ENCODE measurements around the gene SUN5. TPM values are rescaled to one million over a fixed set of nuclear protein-coding genes. Genes with fewer than 3 reads are reported as not detected.
A peak's percentile ranks its signal among the peaks of the same experiment; 100 is the strongest.

SUN5 gene
- total and polyA plus RNA-seq, 7 experiments from 2014 or later, result not detected

- peak overlapping the region; percentile 46 for H3K4me3 ChIP-seq (ENCODE audit: low read length)
- ChIA-PET POLR2A (interaction anchor here (0.6 to 10.2 kb wide), 9 partner anchors 10 to 85 kb away, joined by 3 to 61 read pairs (median 11); no protein-coding TSS in a partner anchor), CTCF (interaction anchor here (0.5 to 5.2 kb wide), 5 partner anchors 13 to 723 kb away, joined by 3 to 25 read pairs (median 4); partner anchors contain the start of gene SUN5)
- Mint-ChIP-seq H3K27me3 (no peaks in the 10 kb centered on the region), H3K9me3 (peaks cover 0 to 2% (median 0%) of the 10 kb centered on the region in 11 donors), H3K4me1 (peaks cover 20 to 87% (median 64%) of the 10 kb centered on the region in 7 donors), H3K36me3 (peaks cover 0 to 2% (median 0%) of the 10 kb centered on the region in 5 donors), H3K27ac (peak overlapping the region in 3 of 9 donors; percentile 90 to 98 (median 94)), H3K4me3 (peak overlapping the region in 7 of 10 donors; percentile 50 to 82 (median 74))
- H3K27me3 ChIP-seq (ENCODE audit: control insufficient read depth in 2 of 2, insufficient read depth in 2 of 2, low read length in 2 of 2), result no peaks in the 10 kb centered on the region
- ATAC-seq (peak; percentile 68), DNase-seq (peak in 7 of 9 donors; percentile 58 to 81 (median 73))
- H3K9me3 ChIP-seq (ENCODE audit: control insufficient read depth in 2 of 3, low read length in 3 of 3), result no peaks in the 10 kb centered on the region
- intact Hi-C loops (cut with micrococcal nuclease), result loop anchor here in 1 of 2 donors (1.0 kb wide), 1 partner anchor 21 kb away; no protein-coding TSS in a partner anchor
- no peaks in the 10 kb centered on the region for H3K36me3 ChIP-seq (ENCODE audit: control insufficient read depth in 2 of 3, insufficient read depth in 3 of 3, low read length in 3 of 3)
- peaks cover 72 to 86% of the 10 kb centered on the region in 2 donors for H3K4me1 ChIP-seq (ENCODE audit: control insufficient read depth in 2 of 2, insufficient read depth in 2 of 2, low read length in 2 of 2)
- H3K27ac ChIP-seq (ENCODE audit: low read depth, low read length), result peak overlapping the region; percentile 85
These were observed 37.1 kb downstream of the SUN5 start for GRCh38 chr20:32966881-32967781.

GRCh38 chr20:32966382-32966781 is 37.9 kb downstream of the SUN5 start:
- Mint-ChIP-seq H3K27ac (peak overlapping the region in 3 of 9 donors; percentile 90 to 98 (median 94)), H3K36me3 (peaks cover 0 to 2% (median 0%) of the 10 kb centered on the region in 5 donors), H3K9me3 (peaks cover 0 to 2% (median 0%) of the 10 kb centered on the region in 11 donors), H3K27me3 (no peaks in the 10 kb centered on the region), H3K4me3 (peak overlapping the region in 5 of 10 donors; percentile 50 to 82 (median 76)), H3K4me1 (peaks cover 27 to 94% (median 71%) of the 10 kb centered on the region in 7 donors)
- Histone ChIP-seq H3K36me3 (ENCODE audit: control insufficient read depth in 2 of 3, insufficient read depth in 3 of 3, low read length in 3 of 3) (no peaks in the 10 kb centered on the region), H3K27me3 (ENCODE audit: control insufficient read depth in 2 of 2, insufficient read depth in 2 of 2, low read length in 2 of 2) (no peaks in the 10 kb centered on the region), H3K9me3 (ENCODE audit: control insufficient read depth in 2 of 3, low read length in 3 of 3) (no peaks in the 10 kb centered on the region), H3K4me3 (ENCODE audit: low read length) (peak overlapping the region; percentile 46), H3K4me1 (ENCODE audit: control insufficient read depth in 2 of 2, insufficient read depth in 2 of 2, low read length in 2 of 2) (peaks cover 64 to 79% of the 10 kb centered on the region in 2 donors), H3K27ac (ENCODE audit: low read depth, low read length) (peak overlapping the region; percentile 85)
- ATAC-seq (no peak), DNase-seq (no peak)
- ChIA-PET CTCF (interaction anchor here (0.9 to 5.2 kb wide), 4 partner anchors 21 to 39 kb away, joined by 3 to 25 read pairs (median 11); partner anchors contain the start of gene SUN5), POLR2A (interaction anchor here (1.7 to 10.2 kb wide), 6 partner anchors 11 to 25 kb away, joined by 5 to 61 read pairs (median 14); no protein-coding TSS in a partner anchor)
- intact Hi-C loops (cut with micrococcal nuclease), result no loop called here

- peaks cover 0 to 2% (median 0%) of the 10 kb centered on the region in 11 donors for H3K9me3 Mint-ChIP-seq
- DNase-seq (peak in 7 of 9 donors; percentile 29 to 51 (median 43)), ATAC-seq (no peak)
- H3K27ac Mint-ChIP-seq, result peak overlapping the region in 5 of 9 donors; percentile 62 to 98 (median 68)
- peaks cover 58 to 73% of the 10 kb centered on the region in 2 donors for H3K4me1 ChIP-seq (ENCODE audit: control insufficient read depth in 2 of 2, insufficient read depth in 2 of 2, low read length in 2 of 2)
- peak overlapping the region in 7 of 10 donors; percentile 3 to 82 (median 37) for H3K4me3 Mint-ChIP-seq
- no peaks in the 10 kb centered on the region for H3K36me3 ChIP-seq (ENCODE audit: control insufficient read depth in 2 of 3, insufficient read depth in 3 of 3, low read length in 3 of 3)
- no peak overlapping the region for H3K4me3 ChIP-seq (ENCODE audit: low read length)
- H3K27me3 ChIP-seq (ENCODE audit: control insufficient read depth in 2 of 2, insufficient read depth in 2 of 2, low read length in 2 of 2), result no peaks in the 10 kb centered on the region
- no peaks in the 10 kb centered on the region for H3K27me3 Mint-ChIP-seq
- ChIA-PET CTCF (interaction anchor here (0.6 to 5.2 kb wide), 6 partner anchors 20 to 78 kb away, joined by 3 to 25 read pairs (median 4); partner anchors contain the start of gene SUN5), POLR2A (interaction anchor here (2.8 to 10.2 kb wide), 3 partner anchors 14 to 20 kb away, joined by 13 to 61 read pairs (median 20); no protein-coding TSS in a partner anchor)
- H3K4me1 Mint-ChIP-seq, result peaks cover 31 to 95% (median 70%) of the 10 kb centered on the region in 7 donors
- no peaks in the 10 kb centered on the region for H3K9me3 ChIP-seq (ENCODE audit: control insufficient read depth in 2 of 3, low read length in 3 of 3)
- intact Hi-C loops (cut with micrococcal nuclease), result no loop called here
- peaks cover 0 to 2% (median 0%) of the 10 kb centered on the region in 5 donors for H3K36me3 Mint-ChIP-seq
- peak overlapping the region; percentile 85 for H3K27ac ChIP-seq (ENCODE audit: low read depth, low read length)
These were observed 38.5 kb downstream of the SUN5 start for GRCh38 chr20:32965581-32966373.

GRCh38 chr20:32965115-32965514 is 39.1 kb downstream of the SUN5 start:
- H3K27ac ChIP-seq (ENCODE audit: low read depth, low read length), result peak overlapping the region; percentile 85

GRCh38 chr20:32964575-32964974 is 39.7 kb downstream of the SUN5 start:
- H3K27ac ChIP-seq (ENCODE audit: low read depth, low read length), result no peak overlapping the region
- H3K27me3 ChIP-seq (ENCODE audit: control insufficient read depth in 2 of 2, insufficient read depth in 2 of 2, low read length in 2 of 2), result no peaks in the 10 kb centered on the region
- peaks cover 0 to 2% (median 0%) of the 10 kb centered on the region in 11 donors for H3K9me3 Mint-ChIP-seq
- DNase-seq (no peak), ATAC-seq (no peak)
- H3K36me3 Mint-ChIP-seq, result peaks cover 0 to 2% (median 0%) of the 10 kb centered on the region in 5 donors
- H3K9me3 ChIP-seq (ENCODE audit: control insufficient read depth in 2 of 3, low read length in 3 of 3), result no peaks in the 10 kb centered on the region
- H3K27me3 Mint-ChIP-seq, result no peaks in the 10 kb centered on the region
- H3K27ac Mint-ChIP-seq, result peak overlapping the region in 2 of 9 donors; percentile 14 to 54
- CTCF ChIA-PET, result interaction anchor here (1.8 to 5.2 kb wide), 2 partner anchors 19 to 62 kb away, joined by 6 to 25 read pairs; no protein-coding TSS in a partner anchor
- H3K4me3 ChIP-seq (ENCODE audit: low read length), result no peak overlapping the region
- intact Hi-C loops (cut with micrococcal nuclease), result no loop called here
- H3K4me3 Mint-ChIP-seq, result peak overlapping the region in 2 of 10 donors; percentile 16 to 23
- no peaks in the 10 kb centered on the region for H3K36me3 ChIP-seq (ENCODE audit: control insufficient read depth in 2 of 3, insufficient read depth in 3 of 3, low read length in 3 of 3)
- H3K4me1 Mint-ChIP-seq, result peaks cover 31 to 83% (median 68%) of the 10 kb centered on the region in 7 donors
- POLR2A ChIA-PET, result interaction anchor here (0.6 kb wide), 1 partner anchor 1296 kb away, joined by 4 read pairs; no protein-coding TSS in a partner anchor
- H3K4me1 ChIP-seq (ENCODE audit: control insufficient read depth in 2 of 2, insufficient read depth in 2 of 2, low read length in 2 of 2), result peaks cover 46 to 61% of the 10 kb centered on the region in 2 donors

More at GRCh38 chr20:32965115-32965514, 39.1 kb downstream of the SUN5 start:
- ChIA-PET POLR2A (interaction anchor here (2.9 kb wide), 1 partner anchor 14 kb away, joined by 13 read pairs; no protein-coding TSS in a partner anchor), CTCF (interaction anchor here (1.8 to 5.2 kb wide), 2 partner anchors 20 to 63 kb away, joined by 6 to 25 read pairs; no protein-coding TSS in a partner anchor)
- Histone ChIP-seq H3K4me1 (ENCODE audit: control insufficient read depth in 2 of 2, insufficient read depth in 2 of 2, low read length in 2 of 2) (peaks cover 52 to 66% of the 10 kb centered on the region in 2 donors), H3K27me3 (ENCODE audit: control insufficient read depth in 2 of 2, insufficient read depth in 2 of 2, low read length in 2 of 2) (no peaks in the 10 kb centered on the region), H3K9me3 (ENCODE audit: control insufficient read depth in 2 of 3, low read length in 3 of 3) (no peaks in the 10 kb centered on the region), H3K4me3 (ENCODE audit: low read length) (no peak overlapping the region), H3K36me3 (ENCODE audit: control insufficient read depth in 2 of 3, insufficient read depth in 3 of 3, low read length in 3 of 3) (no peaks in the 10 kb centered on the region)
- Mint-ChIP-seq H3K9me3 (peaks cover 0 to 2% (median 0%) of the 10 kb centered on the region in 11 donors), H3K27ac (peak overlapping the region in 5 of 9 donors; percentile 62 to 98 (median 68)), H3K4me1 (peaks cover 31 to 88% (median 67%) of the 10 kb centered on the region in 7 donors), H3K36me3 (peaks cover 0 to 2% (median 0%) of the 10 kb centered on the region in 5 donors), H3K27me3 (no peaks in the 10 kb centered on the region), H3K4me3 (peak overlapping the region in 7 of 10 donors; percentile 9 to 52 (median 27))
- DNase-seq (no peak), ATAC-seq (no peak)
- intact Hi-C loops (cut with micrococcal nuclease), result no loop called here

Data from naive thymus-derived CD4-positive, alpha-beta T cell (primary cell).